ENCODE results near the gene DYNC2LI1.

The DYNC2LI1 gene

DNA sequence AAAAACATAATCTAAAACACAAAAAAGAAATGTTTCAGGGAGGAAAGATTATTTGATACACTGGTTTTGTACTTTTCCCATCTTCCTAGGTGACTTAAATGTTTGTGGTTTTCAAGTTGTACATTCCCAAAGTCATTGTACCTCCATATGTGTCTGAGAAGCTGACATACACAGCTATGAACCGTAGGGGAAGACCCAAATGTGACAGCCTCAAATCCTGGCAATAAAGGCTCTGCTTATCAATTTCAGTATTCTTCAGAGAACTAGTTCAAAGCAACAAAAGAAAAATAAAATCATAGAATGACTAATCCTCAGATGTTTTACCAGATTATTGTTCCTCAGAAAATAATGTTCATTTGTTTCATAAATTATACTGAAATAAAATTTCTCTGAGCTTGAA lies 2.5 kb downstream of the DYNC2LI1 start:
- no peak overlapping the region for H3K9ac ChIP-seq (ENCODE audit: low read depth, low read length)
- H3K79me2 ChIP-seq (ENCODE audit: insufficient read depth, low read length), result no peaks in the 10 kb centered on the region
- H3K4me1 ChIP-seq (ENCODE audit: insufficient read depth, low read length), result peaks cover 17% of the 10 kb centered on the region
- no peaks in the 10 kb centered on the region for H3K27me3 ChIP-seq (ENCODE audit: insufficient read depth, low read length, poor library complexity)
- H3K9me3 ChIP-seq (ENCODE audit: insufficient read depth, low read length, severe bottlenecking), result no peaks in the 10 kb centered on the region
- TF ChIP-seq, protein P1, sequence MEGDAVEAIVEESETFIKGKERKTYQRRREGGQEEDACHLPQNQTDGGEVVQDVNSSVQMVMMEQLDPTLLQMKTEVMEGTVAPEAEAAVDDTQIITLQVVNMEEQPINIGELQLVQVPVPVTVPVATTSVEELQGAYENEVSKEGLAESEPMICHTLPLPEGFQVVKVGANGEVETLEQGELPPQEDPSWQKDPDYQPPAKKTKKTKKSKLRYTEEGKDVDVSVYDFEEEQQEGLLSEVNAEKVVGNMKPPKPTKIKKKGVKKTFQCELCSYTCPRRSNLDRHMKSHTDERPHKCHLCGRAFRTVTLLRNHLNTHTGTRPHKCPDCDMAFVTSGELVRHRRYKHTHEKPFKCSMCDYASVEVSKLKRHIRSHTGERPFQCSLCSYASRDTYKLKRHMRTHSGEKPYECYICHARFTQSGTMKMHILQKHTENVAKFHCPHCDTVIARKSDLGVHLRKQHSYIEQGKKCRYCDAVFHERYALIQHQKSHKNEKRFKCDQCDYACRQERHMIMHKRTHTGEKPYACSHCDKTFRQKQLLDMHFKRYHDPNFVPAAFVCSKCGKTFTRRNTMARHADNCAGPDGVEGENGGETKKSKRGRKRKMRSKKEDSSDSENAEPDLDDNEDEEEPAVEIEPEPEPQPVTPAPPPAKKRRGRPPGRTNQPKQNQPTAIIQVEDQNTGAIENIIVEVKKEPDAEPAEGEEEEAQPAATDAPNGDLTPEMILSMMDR (IDR thresholded peaks at IDR 0.05; ENCODE audit: borderline replicate concordance, extremely low read depth, low read length, poor library complexity, severe bottlenecking), result no peak
- no peak for TF ChIP-seq EZH2 (IDR thresholded peaks at IDR 0.05; ENCODE audit: borderline replicate concordance, low read depth, low read length, severe bottlenecking)
- no peak overlapping the region for H3K4me2 ChIP-seq (ENCODE audit: insufficient read depth, low read length)
- H3K27ac ChIP-seq (ENCODE audit: low read length), result no peak overlapping the region
- no peaks in the 10 kb centered on the region for H3K36me3 ChIP-seq (ENCODE audit: insufficient read depth, low read length)
- H4K20me1 ChIP-seq (ENCODE audit: insufficient read depth, low read length), result no peaks in the 10 kb centered on the region
- H3K4me3 ChIP-seq (ENCODE audit: low read depth in 1 of 2, low read length in 2 of 2), result no peak overlapping the region
- no peak overlapping the region for H2AFZ ChIP-seq (ENCODE audit: low read depth, low read length)
- ATAC-seq (ENCODE audit: insufficient read depth, low read depth) (no peak), DNase-seq (no peak)

DNA sequence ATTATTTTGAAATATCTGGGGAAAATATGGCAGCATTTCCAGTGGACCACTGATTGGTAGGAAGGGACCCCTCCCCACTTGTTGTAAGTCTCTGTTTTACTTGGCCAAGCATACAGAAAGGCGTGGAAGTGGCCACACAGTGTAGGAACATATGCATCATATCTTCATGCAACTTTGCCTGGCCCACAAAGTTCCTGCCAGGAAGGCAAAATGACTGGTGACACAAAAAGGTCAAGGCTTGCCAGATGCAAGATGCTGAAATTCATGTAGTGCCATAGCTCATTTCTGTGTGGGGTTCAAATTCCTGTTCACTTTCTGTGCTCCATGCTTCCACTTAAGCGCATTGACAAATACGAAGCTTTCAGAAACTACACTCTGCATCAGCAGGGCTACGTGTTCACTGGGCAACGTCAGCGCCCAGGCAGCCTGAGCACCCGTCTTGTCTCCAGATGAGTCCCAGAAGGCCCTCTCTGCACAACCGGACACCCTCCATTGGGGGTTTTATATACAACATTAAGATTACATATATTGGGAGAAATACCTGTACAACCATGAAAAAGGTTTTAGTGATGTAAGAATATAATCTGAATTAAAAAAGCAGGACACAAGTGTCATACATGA lies 3.6 kb downstream of the DYNC2LI1 start:
- ATAC-seq (ENCODE audit: insufficient read depth, low read depth) (no peak), DNase-seq (no peak)
- H3K27ac ChIP-seq (ENCODE audit: low read length), result no peak overlapping the region
- H3K9me3 ChIP-seq (ENCODE audit: insufficient read depth, low read length, severe bottlenecking), result no peaks in the 10 kb centered on the region
- H3K36me3 ChIP-seq (ENCODE audit: insufficient read depth, low read length), result no peaks in the 10 kb centered on the region
- peaks cover 17% of the 10 kb centered on the region for H3K4me1 ChIP-seq (ENCODE audit: insufficient read depth, low read length)
- H2AFZ ChIP-seq (ENCODE audit: low read depth, low read length), result no peak overlapping the region
- TF ChIP-seq, protein P1 (IDR thresholded peaks at IDR 0.05; ENCODE audit: borderline replicate concordance, extremely low read depth, low read length, poor library complexity, severe bottlenecking), result no peak
- TF ChIP-seq EZH2 (IDR thresholded peaks at IDR 0.05; ENCODE audit: borderline replicate concordance, low read depth, low read length, severe bottlenecking), result no peak
- no peak overlapping the region for H3K4me3 ChIP-seq (ENCODE audit: low read depth in 1 of 2, low read length in 2 of 2)
- no peaks in the 10 kb centered on the region for H3K79me2 ChIP-seq (ENCODE audit: insufficient read depth, low read length)
- no peaks in the 10 kb centered on the region for H3K27me3 ChIP-seq (ENCODE audit: insufficient read depth, low read length, poor library complexity)
- no peak overlapping the region for H3K4me2 ChIP-seq (ENCODE audit: insufficient read depth, low read length)
- H3K9ac ChIP-seq (ENCODE audit: low read depth, low read length), result no peak overlapping the region
- H4K20me1 ChIP-seq (ENCODE audit: insufficient read depth, low read length), result no peaks in the 10 kb centered on the region

DNA sequence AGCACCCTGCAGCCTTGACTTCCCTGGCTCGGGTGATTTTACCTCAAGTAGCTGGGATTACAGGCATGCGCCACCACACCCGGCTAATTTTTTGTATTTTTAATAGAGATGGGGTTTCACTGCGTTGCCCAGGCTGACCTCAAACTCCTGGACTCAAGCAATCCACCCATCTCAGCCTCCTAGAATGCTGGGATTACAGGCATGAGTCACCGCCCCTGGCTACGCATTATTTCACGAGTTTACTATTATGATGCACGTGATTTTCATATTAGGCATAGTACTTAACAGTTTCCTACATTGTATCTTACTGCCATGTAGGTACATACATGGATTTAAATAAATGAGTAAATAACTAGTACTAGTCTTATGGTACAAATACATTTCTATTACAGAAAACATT lies 4.4 kb downstream of the DYNC2LI1 start:
- H3K4me2 ChIP-seq (ENCODE audit: insufficient read depth, low read length), result no peak overlapping the region
- DNase-seq (no peak), ATAC-seq (ENCODE audit: insufficient read depth, low read depth) (no peak)
- no peaks in the 10 kb centered on the region for H4K20me1 ChIP-seq (ENCODE audit: insufficient read depth, low read length)
- TF ChIP-seq EZH2 (IDR thresholded peaks at IDR 0.05; ENCODE audit: borderline replicate concordance, low read depth, low read length, severe bottlenecking), result no peak
- TF ChIP-seq, protein P1 (IDR thresholded peaks at IDR 0.05; ENCODE audit: borderline replicate concordance, extremely low read depth, low read length, poor library complexity, severe bottlenecking), result no peak
- no peak overlapping the region for H3K4me3 ChIP-seq (ENCODE audit: low read depth in 1 of 2, low read length in 2 of 2)
- no peaks in the 10 kb centered on the region for H3K9me3 ChIP-seq (ENCODE audit: insufficient read depth, low read length, severe bottlenecking)
- no peaks in the 10 kb centered on the region for H3K27me3 ChIP-seq (ENCODE audit: insufficient read depth, low read length, poor library complexity)
- H2AFZ ChIP-seq (ENCODE audit: low read depth, low read length), result no peak overlapping the region
- H3K9ac ChIP-seq (ENCODE audit: low read depth, low read length), result no peak overlapping the region
- H3K4me1 ChIP-seq (ENCODE audit: insufficient read depth, low read length), result peaks cover 15% of the 10 kb centered on the region
- no peaks in the 10 kb centered on the region for H3K79me2 ChIP-seq (ENCODE audit: insufficient read depth, low read length)
- no peaks in the 10 kb centered on the region for H3K36me3 ChIP-seq (ENCODE audit: insufficient read depth, low read length)
- no peak overlapping the region for H3K27ac ChIP-seq (ENCODE audit: low read length)
